HG03575 (cell line): ENCODE measurements around the gene RAB11FIP4.

ENCODE experiments used
- ATAC-seq: cut with Tn5 transposase; IDR thresholded peaks from one replicate; pipeline ENCODE4 v1.9.1; 2021; ENCODE audit not compliant: unreplicated experiment, insufficient number of reproducible peaks, low FRiP score; ENCODE audit errors: extremely low read depth

The RAB11FIP4 gene

GRCh38 chr17:31490671-31491375 is 99.3 kb downstream of the RAB11FIP4 start:
- ATAC-seq = no peak

DNA sequence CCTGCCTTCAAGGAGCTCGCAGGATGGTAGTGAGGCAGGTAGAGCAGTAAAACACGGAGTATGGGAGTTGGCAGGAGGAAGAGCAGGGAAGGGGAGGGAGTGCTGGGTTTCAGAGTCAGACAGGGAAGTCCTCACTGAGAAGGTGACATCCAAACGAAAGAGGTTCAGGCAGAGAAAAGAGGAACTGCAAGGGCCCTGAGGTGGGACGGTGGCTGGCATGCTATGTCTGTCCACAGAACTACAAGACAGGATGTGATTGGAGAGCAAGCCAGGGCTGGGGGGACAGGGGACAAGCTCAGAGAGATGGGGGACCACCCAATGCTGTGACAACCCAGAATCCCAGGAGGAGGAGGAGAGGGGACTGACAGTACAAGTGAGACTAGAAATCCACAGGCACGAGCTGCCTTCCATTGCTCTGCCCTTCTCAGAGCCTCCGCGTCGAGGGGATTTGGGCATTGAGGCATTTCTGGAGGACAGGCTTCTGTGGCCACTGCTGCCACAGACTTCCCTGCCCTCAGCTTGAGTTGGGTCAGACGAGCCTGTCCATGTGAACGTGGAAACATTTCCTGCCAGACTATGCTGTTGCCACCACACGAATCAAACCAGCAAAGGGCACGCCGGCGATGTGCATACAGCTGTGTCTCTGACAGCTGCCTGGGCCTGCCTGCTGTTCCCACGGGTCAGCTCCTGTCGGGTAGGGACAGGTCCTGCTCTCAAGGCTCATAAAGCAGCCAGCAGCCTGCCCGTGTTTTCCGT is 100.1 kb downstream of the RAB11FIP4 start:
- ATAC-seq = no peak

GRCh38 chr17:31492206-31492605 is 100.7 kb downstream of the RAB11FIP4 start:
- ATAC-seq = no peak

DNA sequence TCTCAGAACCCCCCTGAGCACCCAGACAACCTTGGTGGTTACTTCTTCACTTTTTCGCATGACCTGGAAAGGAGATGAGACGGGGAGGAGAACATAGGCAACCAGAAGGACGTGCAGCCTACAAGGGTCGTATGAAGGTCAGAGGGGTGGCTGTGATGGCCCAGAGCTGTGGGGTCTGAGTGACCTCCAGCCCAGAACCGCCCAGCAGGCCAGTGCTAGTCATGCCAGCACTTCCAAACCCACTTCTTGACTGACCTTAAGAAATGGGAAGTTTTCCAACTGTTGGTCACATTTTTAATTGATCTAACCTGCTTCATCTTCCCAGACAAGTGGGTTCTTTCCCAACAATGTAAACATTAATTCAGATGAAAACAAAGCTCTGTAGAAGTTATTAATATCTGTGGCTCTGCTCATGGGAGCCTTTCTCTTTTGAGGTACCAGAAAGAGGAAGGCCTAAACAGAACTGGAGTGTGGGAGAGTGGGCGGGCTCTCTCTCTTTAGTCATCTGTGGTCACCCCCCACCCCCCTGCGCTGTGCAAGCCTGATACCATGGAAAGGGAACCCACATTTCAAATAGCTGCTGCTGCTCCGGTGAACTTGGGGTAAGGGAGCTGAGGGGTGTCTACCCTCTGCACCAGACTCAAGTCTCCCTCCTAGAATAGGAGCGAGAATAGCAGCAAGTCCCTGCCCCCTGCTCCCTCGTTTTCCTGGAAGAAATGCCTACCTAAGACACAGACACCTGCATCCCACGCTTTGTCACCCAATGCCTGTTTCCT is 101.6 kb downstream of the RAB11FIP4 start:
- no peak for ATAC-seq

GRCh38 chr17:31493656-31494155 is 102.2 kb downstream of the RAB11FIP4 start:
- no peak for ATAC-seq

DNA sequence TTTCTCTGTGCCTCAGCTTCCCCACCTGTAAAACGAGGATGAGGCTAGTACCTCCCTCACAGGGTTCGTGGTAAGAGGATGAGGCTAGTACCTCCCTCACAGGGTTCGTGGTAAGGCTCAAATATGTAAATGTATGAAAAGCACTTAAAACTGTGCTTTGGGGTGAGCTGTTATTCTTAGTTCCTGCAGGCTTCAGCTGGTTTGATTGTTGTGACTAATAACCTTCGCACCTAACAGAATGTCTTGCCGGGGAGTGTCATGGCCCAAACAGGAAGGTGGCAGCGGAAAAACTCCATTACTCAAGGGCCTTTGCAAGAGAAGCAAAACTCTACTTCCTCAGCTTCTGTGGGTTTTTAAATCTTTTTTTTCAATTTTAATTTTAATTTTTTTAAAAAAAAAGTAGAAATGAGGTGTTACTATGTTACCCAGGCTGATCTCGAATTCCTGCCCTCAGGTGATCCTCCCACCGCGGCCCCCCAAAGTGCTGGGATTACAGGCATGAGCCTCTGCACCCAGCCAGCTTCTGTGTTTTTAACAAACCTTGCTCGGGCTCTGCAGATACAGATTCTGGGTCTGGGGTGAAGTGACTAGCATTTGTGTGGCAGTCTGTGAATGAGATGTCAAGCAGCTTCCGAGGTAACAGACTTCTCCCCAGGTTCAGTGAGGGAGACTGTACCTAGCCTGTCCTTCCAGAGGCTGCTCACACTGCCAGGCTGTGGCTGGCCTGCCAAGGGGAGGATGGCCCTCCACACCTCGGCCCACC is 103.0 kb downstream of the RAB11FIP4 start:
- no peak for ATAC-seq

- ATAC-seq = no peak
Observed at GRCh38 chr17:31495022-31495885, 103.8 kb downstream of the RAB11FIP4 start.

DNA sequence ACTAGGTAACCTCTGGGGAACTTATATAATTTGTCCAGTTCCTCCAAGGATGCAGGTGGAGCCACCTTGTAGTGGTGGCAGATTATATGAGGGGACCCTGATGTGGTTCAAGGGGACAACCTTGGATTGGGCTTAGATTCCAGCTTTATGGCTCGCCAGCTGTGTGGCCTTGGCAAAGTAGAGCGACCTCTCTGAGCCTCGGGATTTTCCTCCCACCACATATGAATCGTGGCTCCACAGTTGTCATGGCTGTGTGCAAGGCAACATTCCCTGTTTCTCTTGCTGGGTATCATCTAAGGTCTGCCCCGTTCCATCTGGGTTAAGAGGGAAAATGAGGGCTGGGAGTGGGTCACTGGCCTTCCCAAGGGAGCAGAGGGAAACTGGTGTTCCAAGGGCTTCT is 104.6 kb downstream of the RAB11FIP4 start:
- no peak for ATAC-seq

GRCh38 chr17:31496601-31497000 is 105.1 kb downstream of the RAB11FIP4 start:
- ATAC-seq = no peak

GRCh38 chr17:31497431-31497830 is 106.0 kb downstream of the RAB11FIP4 start:
- ATAC-seq = no peak

DNA sequence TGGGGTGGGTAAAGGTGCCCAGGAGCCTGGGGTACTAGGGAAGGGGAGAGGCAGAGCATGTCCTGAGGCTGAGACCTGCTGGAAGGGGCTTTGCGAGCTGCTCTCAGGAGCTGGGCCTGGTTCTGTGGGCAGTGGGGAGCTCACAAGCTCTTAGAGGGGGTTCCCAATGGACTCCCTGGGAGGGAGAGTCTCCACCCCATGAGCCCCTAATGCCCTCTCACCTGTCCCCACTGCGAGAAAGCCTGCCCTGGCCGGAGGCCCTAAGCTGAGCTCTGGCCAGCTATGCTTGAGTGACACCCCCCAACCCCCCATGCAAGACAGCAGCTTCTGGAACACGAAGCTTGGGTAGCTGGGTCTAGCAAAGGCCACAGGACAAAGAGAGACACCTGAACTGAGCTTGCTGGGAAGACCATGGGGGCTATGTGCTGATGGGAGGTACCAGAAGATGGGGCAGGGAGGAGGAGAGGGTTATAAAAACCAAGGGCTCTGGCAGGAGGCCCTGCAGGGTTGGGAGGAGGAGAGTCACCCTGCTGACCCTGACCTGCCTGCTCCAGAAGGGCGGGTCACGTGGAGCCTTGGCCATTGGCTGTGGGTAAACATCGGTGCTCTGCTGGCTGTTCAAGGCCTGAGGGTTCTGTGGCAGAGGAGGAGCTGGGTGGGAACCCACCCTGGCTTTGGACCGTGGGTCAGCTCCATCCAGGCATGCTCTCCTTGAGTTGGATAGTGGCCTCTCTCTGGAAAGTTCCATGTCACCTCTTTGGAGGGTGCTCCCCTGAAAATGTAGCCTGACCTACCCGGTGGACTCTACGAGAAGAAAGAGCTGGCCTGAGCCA is 106.7 kb downstream of the RAB11FIP4 start:
- ATAC-seq = no peak

DNA sequence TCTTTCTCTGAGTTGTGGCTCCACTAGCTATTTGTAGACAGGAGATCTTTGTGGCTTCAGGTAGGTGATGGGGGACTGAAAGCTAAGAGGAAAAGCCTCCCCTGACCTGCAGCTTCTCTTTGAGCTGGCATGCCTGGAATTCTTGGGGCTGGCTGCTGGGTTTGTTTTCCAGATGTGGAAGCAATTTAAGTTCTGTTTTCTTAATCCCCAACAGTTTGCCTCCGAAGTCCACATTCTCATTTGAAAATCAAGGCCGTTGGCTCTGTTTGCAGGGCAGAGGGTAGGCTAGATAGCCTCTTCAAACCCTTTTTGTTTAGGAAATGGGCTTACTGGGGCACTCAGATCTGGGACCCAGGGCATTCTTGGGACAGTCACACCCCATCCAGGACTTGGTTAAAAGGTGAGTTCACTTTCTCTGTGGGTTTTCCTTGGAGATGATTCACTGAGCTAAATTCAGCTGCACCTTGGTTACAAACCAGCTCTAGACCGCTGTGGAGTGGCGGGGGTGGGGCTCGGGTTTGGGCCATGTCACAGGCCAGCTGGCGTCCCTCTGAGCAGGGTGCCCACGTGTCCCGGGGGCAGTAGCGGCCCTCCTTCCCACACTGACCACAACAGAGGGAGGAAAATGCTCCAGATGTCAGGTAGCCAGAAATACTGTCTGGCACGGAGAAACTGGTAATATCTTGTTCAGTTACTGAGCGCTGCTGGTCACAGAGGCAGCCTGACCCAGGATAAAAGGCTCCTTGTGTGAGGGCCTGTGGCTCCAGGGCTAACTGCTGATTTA is 108.5 kb downstream of the RAB11FIP4 start:
- ATAC-seq = no peak

DNA sequence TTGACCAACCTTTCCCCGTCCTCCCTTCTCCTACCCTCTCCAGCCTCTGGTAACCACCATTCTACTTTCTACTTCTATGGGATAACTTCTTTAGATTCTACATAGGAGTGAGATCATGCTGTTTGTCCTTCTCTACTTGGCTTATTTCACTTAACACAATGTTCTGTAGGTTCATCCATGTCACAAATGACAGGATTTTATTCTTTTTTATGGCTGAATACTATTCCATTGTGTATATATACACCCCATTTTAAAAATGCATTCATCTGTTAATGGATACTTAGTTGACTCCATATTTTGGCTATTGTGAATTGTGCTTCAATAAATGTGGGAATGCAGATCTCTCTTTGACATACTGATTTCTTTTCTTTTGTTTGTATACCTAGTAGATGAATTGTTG is 115.0 kb downstream of the RAB11FIP4 start:
- no peak for ATAC-seq

DNA sequence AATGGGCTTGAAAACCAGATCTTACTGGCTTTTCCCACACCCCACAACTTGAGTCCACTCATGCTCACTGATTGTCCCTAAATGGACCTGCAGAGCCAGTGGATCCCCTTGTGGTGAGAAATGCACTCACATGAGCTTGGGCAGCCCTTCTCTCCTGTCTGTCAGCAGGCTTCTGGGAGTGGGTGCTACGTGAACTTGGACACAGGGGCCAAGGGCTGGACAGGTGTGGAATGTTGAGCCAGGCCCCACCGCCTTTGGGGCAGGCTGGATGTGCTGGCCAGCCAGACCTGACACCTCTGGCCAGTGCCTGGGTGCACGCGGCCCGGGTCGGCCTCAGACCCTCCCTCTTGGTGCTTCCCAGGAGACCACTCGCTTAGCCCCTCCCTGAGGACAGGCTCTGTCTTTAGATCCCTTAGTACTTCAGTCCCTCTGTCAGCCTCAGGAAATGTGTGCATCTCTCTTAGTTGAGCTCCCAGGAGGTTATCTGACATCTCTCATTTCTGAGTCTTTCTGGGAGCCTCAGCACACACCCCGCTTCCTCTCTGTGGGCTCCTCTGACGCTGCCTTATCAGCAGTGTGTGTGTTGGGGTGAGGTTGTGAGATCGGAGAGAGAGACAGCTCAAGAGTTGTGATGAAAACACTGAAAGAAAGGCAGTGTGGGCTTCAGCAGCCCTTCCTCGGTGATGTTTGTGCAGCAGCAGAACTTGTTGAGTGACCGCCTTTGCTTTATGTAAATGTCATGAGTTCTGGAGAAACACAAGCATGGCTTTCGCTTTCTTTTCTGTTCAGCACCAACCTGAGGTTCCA is 117.0 kb downstream of the RAB11FIP4 start:
- no peak for ATAC-seq

DNA sequence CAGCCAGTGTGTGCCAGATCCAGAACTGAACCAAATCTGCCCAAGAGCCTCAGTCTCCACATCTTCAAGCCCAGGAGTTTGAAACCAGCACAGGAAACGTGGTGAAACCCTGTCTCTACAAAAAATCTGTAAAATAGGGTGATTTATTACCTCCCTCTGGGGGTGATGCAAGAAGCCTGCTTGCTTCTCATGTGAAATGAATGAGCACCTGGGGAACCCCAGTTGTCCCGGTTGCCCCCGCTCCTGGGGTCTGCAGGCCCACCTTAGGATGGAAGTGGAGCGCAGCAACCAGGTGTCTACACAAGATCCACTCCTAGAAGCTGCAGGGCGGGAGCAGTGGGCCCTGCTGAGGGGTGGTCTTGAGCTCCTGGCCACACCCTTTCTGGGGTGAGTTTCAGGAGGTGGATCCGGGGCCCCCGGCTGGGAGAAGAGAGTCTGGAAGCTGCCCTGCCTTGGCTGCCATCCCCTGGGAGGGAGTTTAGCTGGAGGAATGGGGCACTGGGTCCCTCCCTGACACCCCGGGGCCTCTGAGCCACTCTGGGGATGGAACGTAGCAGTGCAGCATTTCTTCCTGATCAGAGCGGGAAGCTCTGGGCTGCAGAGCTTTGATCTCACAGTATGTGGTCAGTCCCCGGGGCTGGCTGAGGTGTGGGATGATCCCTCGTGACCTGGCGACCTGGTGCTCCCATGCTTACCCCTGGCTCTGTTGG is 117.8 kb downstream of the RAB11FIP4 start:
- no peak for ATAC-seq
